GM18907 (cell line): ENCODE results near the gene CNOT4.
"Not testable (repeated sequence)": the region's sequence is repeated elsewhere in the genome, so short reads cannot be mapped to it uniquely, and the experiment has no call there.

ENCODE experiments used
- ATAC-seq: cut with Tn5 transposase; IDR thresholded peaks from one replicate; pipeline ENCODE4 v1.9.1; 2021; ENCODE audit warnings: mild to moderate bottlenecking, moderate library complexity; ENCODE audit not compliant: unreplicated experiment

Gene CNOT4

GRCh38 chr7:135328526-135328925, 181.4 kb downstream of the CNOT4 start:
- no peak for ATAC-seq

GRCh38 chr7:135328053-135328452, 181.8 kb downstream of the CNOT4 start:
- ATAC-seq: no peak

- ATAC-seq: no peak
These were observed 182.4 kb downstream of the CNOT4 start for GRCh38 chr7:135327458-135327857.

- no peak for ATAC-seq
These were observed 183.1 kb downstream of the CNOT4 start for GRCh38 chr7:135326636-135327280.

- ATAC-seq: no peak
These were observed 187.1 kb downstream of the CNOT4 start for GRCh38 chr7:135322571-135323340.

GRCh38 chr7:135321556-135321955, 188.3 kb downstream of the CNOT4 start:
- ATAC-seq: no peak

- not testable (repeated sequence) for ATAC-seq
These were observed 188.9 kb downstream of the CNOT4 start for GRCh38 chr7:135320953-135321352.

GRCh38 chr7:135320268-135320667, 189.6 kb downstream of the CNOT4 start:
- ATAC-seq: no peak

GRCh38 chr7:135317676-135318325, 192.1 kb downstream of the CNOT4 start:
- ATAC-seq: no peak

GRCh38 chr7:135316648-135317313, 193.1 kb downstream of the CNOT4 start:
- ATAC-seq: no peak

- ATAC-seq: no peak
These were observed 195.9 kb downstream of the CNOT4 start for GRCh38 chr7:135313971-135314370.
